NCI-H1436 (cell line): ENCODE data around the gene GRK4.

Experiments
- DNase-seq: peaks from one replicate; lab custom pipeline; 2025; lab: John Stamatoyannopoulos, UW

The GRK4 gene

DNA sequence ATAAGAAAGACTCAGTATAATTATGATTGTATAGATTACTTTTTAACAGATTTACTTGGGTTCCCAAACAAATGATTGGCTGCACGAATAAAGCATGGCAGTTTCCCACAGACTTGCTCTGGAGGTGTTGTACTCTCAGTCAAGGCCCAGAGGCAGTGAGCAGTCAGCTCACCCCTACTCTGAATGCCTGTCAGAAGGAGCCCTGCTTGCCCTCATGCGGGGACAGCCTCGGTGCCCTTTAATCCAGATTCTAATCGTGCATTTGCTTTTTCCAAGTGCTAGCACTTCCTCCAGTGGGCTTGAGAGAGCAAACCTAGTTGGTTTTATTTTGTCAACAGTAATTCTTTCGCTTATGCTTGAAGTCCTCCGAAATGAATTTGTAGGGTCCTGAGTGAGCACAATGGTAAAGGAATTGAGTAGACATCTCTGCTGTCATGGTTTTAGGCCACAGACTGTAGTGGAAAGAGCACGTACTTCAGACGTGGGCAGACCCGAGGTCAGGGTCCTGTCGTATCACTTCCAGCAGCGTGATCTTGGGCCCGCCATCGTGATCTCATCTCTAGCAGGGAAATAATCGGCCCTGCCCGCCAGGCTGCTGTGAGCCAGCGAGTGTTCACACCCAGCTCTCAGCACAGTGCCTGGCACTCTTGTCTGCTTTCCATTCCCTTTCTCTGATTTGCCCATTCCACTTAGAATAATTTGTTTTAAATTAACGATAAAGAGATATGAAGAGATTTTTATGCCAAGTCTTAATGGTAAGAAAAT is 48.3 kb downstream of the GRK4 start:
- no peak for DNase-seq

DNA sequence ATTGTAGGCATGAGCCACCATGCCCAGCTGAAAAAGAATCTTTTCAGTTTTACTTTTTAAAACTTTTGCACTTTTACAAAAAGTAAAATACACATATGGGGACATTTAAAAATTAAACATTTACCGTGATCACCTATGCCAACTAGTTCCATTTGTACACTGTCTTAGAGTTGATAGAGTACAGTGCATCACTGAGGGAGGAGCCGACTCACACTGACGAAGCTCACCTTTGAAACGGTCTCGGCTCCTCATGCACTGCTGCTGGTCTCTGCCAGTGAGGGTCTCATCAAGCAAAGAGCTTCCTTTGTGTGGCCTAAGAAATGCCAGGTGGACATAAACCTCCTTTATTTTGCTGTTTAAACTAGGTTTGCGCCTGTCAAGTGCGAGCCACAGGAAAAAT is 50.0 kb downstream of the GRK4 start:
- no peak for DNase-seq

DNA sequence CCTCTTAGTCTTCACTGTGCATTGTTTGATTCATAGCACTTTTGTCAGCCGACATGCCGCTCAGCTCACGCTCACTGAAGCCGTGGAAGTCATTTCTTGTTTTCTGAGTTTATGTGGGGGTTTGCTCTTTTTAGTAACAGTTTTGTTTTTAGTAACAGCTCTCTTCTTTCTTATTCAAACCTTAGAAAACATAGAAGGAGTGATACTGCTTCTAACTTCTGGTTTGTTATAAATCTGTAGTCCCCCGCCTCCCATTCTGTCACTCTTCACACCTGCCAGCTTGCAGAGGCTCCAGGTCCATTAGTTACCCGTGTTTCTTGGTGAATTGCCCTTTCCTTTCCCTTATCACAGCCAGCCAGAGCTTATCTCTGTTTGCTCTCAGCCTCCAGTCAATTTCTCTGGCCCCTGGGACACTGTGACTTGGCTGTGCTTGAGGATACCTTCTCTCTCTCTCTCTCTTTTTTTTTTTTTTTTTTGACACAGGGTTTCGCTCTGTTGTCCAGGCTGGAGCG is 50.5 kb downstream of the GRK4 start:
- no peak for DNase-seq

DNA sequence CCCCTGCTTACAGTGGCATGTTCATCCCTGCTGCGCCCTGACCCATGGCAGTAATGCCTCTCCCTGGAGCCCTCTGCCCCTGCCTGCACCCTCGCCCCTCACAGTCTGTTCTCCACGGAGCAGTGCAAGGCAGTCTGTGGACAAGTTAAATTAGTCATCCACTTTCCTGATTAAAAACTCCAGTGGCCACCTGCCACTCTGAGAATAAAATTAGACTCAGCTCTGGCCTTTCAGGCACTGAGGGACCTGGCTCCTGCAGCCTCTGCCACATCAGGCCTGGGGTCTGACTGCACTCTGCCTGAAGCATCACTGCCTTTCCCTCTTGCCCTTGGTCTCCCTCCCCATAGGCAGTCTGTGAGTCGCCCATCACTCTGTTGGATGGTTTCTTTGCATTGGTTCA is 53.6 kb downstream of the GRK4 start:
- no peak for DNase-seq

- no peak for DNase-seq
Observed at GRCh38 chr4:3017504-3017903, 54.1 kb downstream of the GRK4 start.

DNA sequence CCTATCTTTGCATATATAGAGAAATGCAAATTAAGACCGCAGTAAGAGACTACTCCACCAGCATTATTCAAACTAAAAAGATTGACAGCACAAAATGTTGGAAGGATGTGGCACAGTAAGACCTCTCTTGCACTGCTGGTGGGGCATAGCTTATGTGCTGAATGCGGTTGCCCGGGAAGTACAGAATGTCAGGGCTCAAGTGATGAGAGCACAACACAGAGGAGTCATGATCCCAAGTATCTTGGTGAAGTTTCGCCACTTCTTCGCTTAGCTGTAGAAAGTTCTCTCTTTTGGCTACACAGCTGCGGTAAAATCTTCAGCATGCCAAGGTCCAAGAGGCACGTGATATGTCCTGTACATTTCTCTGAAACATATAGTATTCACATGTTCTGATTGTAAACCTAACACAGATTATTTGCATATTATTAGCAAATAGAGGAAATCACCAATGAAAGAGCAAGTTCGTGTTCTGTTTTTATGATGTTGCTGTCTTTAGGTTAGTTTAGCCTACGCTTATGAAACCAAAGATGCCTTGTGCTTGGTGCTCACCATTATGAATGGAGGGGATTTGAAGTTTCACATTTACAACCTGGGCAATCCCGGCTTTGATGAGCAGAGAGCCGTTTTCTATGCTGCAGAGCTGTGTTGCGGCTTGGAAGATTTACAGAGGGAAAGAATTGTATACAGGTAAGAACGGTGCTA is 55.9 kb downstream of the GRK4 start:
- DNase-seq: no peak

GRCh38 chr4:3021127-3021526 is 57.8 kb downstream of the GRK4 start:
- no peak for DNase-seq

GRCh38 chr4:3021627-3022026 is 58.3 kb downstream of the GRK4 start:
- no peak for DNase-seq

- no peak for DNase-seq
Observed at GRCh38 chr4:3022112-3022511, 58.7 kb downstream of the GRK4 start.

GRCh38 chr4:3022651-3023050 is 59.3 kb downstream of the GRK4 start:
- no peak for DNase-seq

DNA sequence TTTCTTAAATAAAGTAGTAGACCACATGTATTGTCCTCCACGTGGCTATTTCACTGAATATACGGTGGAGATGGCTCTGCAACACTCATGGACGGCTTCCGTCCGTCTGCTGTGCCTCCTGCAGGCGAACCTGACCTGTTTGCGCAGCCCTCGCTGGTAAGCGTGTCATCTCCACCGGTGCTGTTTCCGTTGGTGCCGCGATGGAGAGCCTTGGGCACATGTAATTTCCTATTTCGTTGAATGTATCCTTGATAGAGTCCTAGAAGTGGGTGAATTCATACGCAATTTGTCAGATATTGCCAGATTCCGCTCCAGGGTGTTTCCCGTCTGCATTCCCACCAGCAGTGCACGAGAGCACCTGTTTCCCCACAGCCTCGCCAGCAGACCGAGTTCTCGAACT is 62.5 kb downstream of the GRK4 start:
- no peak for DNase-seq

- no peak for DNase-seq
Observed at GRCh38 chr4:3026540-3026939, 63.2 kb downstream of the GRK4 start.

- DNase-seq: no peak
Observed at GRCh38 chr4:3029464-3029863, 66.1 kb downstream of the GRK4 start.

DNA sequence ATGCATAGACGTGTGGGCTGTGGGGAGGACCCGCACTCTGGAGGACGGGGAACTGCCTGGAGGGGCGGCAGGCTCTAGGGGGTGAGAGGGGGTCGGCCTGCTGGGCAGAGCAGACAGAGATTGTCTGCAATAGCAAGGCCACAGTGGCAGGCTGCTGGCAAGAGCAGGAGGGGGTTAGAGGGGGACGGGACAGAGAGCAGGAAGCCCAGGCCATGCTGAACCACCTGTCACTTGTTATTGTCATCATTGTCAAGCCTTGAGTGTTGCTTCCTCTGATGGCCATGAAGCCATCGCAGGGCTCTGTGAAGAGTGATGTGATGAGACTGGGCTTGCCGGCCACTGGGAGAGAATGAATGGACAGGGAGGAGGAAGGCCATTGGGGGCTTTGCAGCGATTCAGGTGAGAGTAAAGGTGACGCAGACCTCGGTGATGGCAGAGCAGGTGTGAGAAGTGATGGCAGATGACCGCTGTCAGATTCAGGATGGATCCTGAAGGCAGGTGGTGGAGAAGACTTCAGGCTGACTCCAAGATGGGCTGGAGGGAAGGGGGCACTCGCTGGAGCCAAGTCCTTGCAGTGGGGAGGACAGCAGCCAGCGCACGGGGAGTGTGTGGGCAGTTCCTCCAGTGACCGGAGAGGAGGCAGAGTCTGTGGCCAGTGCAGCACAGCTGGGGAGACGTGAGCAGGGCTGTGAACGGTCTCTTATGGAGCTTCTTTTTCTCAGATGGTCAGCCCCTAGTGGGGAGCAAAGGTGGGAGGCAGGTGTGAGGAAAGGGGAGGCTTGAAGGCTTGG is 67.4 kb downstream of the GRK4 start:
- DNase-seq: no peak

- DNase-seq: no peak
Observed at GRCh38 chr4:3031357-3032082, 68.1 kb downstream of the GRK4 start.

DNA sequence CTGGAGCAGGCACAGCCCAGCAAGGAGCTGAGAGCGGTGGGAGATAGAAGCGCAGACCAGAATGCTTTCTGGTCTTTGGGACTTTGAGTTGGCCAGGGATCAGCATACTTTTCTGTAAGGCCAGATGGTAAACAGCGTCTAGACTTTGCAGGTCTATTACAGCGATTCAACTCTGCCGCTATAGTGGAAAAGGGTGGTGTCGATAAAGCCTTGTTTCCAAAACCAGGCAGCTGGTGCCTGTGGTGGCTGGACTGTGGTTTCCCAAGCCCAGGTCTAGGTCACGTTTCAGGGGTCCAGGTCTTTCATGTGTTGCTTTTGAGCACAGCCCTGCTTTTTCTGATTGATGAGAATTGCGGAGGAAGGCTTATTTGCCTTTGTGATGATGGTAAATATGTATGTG is 70.9 kb downstream of the GRK4 start:
- DNase-seq: no peak

DNA sequence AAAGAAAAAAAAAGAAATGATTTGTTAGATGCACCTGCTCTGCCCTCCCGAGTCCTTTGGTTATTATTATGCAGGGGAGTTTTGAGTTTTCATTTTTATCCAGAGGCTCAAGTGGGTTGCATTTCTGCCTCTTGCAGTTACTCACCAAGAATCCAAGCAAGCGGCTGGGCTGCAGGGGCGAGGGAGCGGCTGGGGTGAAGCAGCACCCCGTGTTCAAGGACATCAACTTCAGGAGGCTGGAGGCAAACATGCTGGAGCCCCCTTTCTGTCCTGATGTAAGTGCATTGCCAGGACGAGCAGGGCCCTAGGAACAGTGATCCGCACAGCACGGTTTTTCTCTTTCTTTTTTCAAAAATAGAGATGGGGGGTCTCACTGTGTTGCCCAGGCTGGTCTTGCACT is 71.9 kb downstream of the GRK4 start:
- DNase-seq: no peak

GRCh38 chr4:3035674-3036073 is 72.3 kb downstream of the GRK4 start:
- DNase-seq: no peak

DNA sequence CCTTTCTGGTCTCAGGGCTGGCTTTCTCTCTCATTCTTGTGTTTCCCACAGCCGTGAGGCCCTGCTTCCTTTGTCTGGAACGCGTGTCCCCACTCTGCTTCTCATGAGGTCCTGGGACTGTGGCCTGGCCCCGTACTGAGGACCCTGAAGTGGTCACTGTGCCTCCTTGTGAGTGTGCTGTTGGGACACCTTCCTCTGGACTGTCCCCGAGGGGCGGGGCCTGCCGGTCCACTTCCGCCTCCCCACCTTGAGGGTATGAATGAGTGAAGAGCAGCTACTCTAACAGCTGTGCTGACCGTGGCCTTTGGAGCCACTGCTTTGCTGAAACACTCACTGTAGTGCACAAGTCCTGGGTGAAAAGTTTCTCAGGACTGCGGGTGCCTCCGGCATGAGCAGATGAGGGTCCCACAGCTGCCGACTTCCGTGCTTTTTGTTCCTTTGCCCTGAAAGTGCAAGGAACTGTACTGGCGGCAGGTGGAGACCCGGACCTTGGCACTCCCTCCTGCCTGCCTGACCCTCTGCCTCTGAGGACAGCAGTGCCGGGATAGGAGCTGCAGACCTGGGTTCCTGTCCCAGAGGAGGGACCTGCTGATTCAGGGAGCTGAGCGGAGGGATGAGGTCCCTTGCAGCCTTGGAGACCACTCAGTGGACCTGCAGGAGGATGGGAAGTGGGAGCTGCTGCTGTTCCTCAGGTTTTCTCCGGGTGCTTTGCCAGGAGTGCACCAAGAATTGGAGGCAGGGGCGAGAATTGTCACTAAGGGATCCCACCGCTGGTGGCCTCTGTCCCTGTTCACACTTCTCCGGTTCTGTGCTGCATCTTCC is 73.0 kb downstream of the GRK4 start:
- DNase-seq: no peak

DNA sequence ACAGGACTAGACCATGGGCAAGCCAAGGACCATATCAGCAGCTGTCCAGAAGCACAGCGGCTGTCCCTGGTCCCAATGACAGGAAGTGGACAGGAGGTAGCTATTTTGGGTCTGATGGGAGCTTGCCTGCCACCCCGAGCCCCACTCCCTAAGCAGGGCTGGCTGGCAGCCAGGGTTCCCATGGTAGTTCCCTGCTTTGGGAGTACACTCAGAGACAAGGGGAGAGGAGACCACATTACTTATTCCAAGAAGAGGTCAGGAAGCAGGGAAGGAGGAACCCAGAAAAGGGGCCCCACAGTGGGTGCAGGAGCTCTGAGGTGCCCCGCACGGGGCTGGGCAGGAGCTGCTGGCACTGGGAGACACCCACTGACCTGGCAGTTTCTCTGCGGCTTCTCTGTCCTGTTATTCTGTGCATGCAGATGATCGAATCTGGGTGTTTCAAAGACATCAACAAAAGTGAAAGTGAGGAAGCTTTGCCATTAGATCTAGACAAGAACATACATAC is 74.6 kb downstream of the GRK4 start:
- no peak for DNase-seq
